WTC11 (cell line): ENCODE data around the gene HYI.

Experiments used
- IRF2 ChIP-seq: sonication (generic); formaldehyde crosslinking; IDR thresholded peaks from 2 replicates; pipeline ENCODE4 v1.8.0; 2022; ENCODE audit warnings: low read depth, missing genetic modification reagents, borderline replicate concordance
- JUN ChIP-seq: sonication (generic); formaldehyde crosslinking; IDR thresholded peaks from 2 replicates; pipeline ENCODE4 v1.8.0; 2023; ENCODE audit warnings: mild to moderate bottlenecking, missing genetic modification reagents
- KAT7 ChIP-seq: sonication (generic); formaldehyde crosslinking; IDR thresholded peaks from 2 replicates; pipeline ENCODE4 v1.8.1; 2023; ENCODE audit warnings: missing genetic modification reagents, mild to moderate bottlenecking, borderline replicate concordance
- ZNF138 ChIP-seq: sonication (generic); formaldehyde crosslinking; conservative IDR thresholded peaks from 2 replicates; pipeline ENCODE4 v1.8.1; 2022; ENCODE audit warnings: mild to moderate bottlenecking, moderate library complexity, missing genetic modification reagents
- TF ChIP-seq, protein P1 (sequence below): sonication (generic); formaldehyde crosslinking; IDR thresholded peaks from 2 replicates; pipeline ENCODE4 v1.8.0; 2022; ENCODE audit warnings: mild to moderate bottlenecking, missing genetic modification reagents
- TF ChIP-seq, protein P2 (sequence below): fragments of 200-600 bp; IDR thresholded peaks from 2 replicates; pipeline ENCODE4 v1.8.0; 2022; ENCODE audit warnings: antibody characterized with exemption

DNA sequence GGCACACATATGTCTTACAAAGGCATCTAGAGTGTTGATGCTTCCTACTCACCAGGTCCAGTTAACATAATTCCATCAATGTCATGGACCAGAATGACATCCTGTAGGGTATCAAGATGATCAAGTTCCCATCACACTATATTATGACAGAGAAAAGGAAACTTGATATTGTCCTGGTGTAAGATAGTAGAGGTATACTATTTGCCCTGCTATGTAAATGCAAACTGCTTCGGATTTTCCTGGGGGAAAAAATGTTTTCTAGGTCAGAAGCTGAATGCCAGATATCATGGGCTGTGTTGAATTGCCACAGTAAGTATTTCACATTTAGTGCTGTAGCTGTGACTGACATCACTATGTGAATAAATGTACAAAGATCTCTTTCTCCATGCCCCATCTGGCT is 16.2 kb upstream of the HYI start:
- TF ChIP-seq KAT7 (CRISPR knock-in tag), result no peak
- no peak for TF ChIP-seq ZNF138
- TF ChIP-seq, protein P1, sequence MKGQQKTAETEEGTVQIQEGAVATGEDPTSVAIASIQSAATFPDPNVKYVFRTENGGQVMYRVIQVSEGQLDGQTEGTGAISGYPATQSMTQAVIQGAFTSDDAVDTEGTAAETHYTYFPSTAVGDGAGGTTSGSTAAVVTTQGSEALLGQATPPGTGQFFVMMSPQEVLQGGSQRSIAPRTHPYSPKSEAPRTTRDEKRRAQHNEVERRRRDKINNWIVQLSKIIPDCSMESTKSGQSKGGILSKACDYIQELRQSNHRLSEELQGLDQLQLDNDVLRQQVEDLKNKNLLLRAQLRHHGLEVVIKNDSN (CRISPR knock-in tag), result no peak
- no peak for TF ChIP-seq IRF2 (CRISPR knock-in tag)
- no peak for TF ChIP-seq JUN
- TF ChIP-seq, protein P2, sequence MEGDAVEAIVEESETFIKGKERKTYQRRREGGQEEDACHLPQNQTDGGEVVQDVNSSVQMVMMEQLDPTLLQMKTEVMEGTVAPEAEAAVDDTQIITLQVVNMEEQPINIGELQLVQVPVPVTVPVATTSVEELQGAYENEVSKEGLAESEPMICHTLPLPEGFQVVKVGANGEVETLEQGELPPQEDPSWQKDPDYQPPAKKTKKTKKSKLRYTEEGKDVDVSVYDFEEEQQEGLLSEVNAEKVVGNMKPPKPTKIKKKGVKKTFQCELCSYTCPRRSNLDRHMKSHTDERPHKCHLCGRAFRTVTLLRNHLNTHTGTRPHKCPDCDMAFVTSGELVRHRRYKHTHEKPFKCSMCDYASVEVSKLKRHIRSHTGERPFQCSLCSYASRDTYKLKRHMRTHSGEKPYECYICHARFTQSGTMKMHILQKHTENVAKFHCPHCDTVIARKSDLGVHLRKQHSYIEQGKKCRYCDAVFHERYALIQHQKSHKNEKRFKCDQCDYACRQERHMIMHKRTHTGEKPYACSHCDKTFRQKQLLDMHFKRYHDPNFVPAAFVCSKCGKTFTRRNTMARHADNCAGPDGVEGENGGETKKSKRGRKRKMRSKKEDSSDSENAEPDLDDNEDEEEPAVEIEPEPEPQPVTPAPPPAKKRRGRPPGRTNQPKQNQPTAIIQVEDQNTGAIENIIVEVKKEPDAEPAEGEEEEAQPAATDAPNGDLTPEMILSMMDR, result no peak
